PFSK-1 (cell line): ENCODE results near the gene MMD.

Experiments used
- FOXP2 ChIP-seq: optimal IDR thresholded peaks from 2 replicates; pipeline ENCODE3; 2011; ENCODE audit warnings: borderline replicate concordance, control low read depth, inconsistent platforms; ENCODE audit not compliant: insufficient read depth; ENCODE audit errors: extremely low read length, extremely low read depth
- POLR2AphosphoS5 ChIP-seq: IDR thresholded peaks from 2 replicates; pipeline ENCODE4 v1.6.1; 2012; ENCODE audit warnings: low read depth, mild to moderate bottlenecking, control low read depth, low read length, moderate library complexity
- SIN3A ChIP-seq: IDR thresholded peaks from 2 replicates; pipeline ENCODE4 v1.6.1; 2012; ENCODE audit warnings: mild to moderate bottlenecking, low read length, moderate library complexity, borderline replicate concordance; ENCODE audit not compliant: insufficient read depth
- TAF1 ChIP-seq: IDR thresholded peaks from 2 replicates; pipeline ENCODE4 v1.6.1; 2012; ENCODE audit warnings: low read length, control low read depth, borderline replicate concordance; ENCODE audit not compliant: insufficient read depth
- TF ChIP-seq, protein P1 (sequence below), 2 experiments: IDR thresholded peaks; 2 replicates each; pipeline versions ENCODE4 v1.6.1 to v1.8.0; 2011 to 2012; ENCODE audit warnings: low read depth in 2 of 2, low read length in 2 of 2, control low read depth in 1 of 2, inconsistent platforms in 1 of 2, mild to moderate bottlenecking in 1 of 2, moderate library complexity in 1 of 2; ENCODE audit not compliant: insufficient read depth in 1 of 2

DNA sequence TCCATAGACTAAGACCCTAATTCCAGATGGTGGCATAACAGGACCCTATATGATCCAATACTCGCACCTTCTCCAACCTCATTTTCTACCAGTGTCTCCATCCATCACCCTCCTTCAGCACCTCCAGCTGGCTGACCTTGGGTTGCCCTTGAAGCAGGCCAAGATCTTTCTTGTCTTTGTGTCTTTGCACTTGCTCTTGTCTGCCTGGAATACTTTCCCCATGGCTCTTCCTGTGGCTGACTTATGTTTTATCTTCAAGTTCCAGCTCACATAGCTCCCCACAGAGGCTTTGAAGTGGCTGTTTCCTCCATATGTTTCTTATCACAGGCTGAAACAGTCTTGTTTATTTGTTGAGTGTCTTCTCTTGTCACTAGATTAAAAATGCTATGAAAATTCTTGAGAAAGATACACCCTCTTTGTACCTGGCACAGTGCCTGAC, 29.6 kb upstream of the MMD start:
- TF ChIP-seq, protein P1, sequence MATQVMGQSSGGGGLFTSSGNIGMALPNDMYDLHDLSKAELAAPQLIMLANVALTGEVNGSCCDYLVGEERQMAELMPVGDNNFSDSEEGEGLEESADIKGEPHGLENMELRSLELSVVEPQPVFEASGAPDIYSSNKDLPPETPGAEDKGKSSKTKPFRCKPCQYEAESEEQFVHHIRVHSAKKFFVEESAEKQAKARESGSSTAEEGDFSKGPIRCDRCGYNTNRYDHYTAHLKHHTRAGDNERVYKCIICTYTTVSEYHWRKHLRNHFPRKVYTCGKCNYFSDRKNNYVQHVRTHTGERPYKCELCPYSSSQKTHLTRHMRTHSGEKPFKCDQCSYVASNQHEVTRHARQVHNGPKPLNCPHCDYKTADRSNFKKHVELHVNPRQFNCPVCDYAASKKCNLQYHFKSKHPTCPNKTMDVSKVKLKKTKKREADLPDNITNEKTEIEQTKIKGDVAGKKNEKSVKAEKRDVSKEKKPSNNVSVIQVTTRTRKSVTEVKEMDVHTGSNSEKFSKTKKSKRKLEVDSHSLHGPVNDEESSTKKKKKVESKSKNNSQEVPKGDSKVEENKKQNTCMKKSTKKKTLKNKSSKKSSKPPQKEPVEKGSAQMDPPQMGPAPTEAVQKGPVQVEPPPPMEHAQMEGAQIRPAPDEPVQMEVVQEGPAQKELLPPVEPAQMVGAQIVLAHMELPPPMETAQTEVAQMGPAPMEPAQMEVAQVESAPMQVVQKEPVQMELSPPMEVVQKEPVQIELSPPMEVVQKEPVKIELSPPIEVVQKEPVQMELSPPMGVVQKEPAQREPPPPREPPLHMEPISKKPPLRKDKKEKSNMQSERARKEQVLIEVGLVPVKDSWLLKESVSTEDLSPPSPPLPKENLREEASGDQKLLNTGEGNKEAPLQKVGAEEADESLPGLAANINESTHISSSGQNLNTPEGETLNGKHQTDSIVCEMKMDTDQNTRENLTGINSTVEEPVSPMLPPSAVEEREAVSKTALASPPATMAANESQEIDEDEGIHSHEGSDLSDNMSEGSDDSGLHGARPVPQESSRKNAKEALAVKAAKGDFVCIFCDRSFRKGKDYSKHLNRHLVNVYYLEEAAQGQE (IDR thresholded peaks at IDR 0.05; ENCODE audit: insufficient read depth in 1 of 2, low read depth in 2 of 2, low read length in 2 of 2), result no peak
- TF ChIP-seq FOXP2 (no peak), SIN3A (no peak), TAF1 (no peak), POLR2AphosphoS5 (no peak)
